BJ (cell line): ENCODE measurements around the gene FAM124A. TPM values are rescaled to one million over a fixed set of nuclear protein-coding genes. Genes with fewer than 3 reads are reported as not detected.

Source experiments
- CTCF ChIA-PET: fragments of 350-600 bp; formaldehyde crosslinking; extraction: SDS; loops from one replicate; lab custom pipeline; 2021; ENCODE audit warnings: antibody characterized with exemption, inconsistent platforms; lab: Yijun Ruan, JAX
- POLR2A ChIA-PET: fragments of 300-600 bp; sonication (Branson Sonifier 250); formaldehyde crosslinking; extraction: SDS; loops from one replicate; lab custom pipeline; 2021; ENCODE audit warnings: antibody characterized with exemption; lab: Charles Lee
- DNase-seq: peaks from one replicate; pipeline ENCODE4 v3.0.0-alpha.2; 2011; ENCODE audit warnings: low read depth
- H3K27me3 ChIP-seq: 2 replicates; pipeline ENCODE4 v1.6.0; 2011; ENCODE audit warnings: low read length; ENCODE audit not compliant: control insufficient read depth, insufficient read depth
- H3K36me3 ChIP-seq: 2 replicates; pipeline ENCODE4 v1.5.1; 2011; ENCODE audit warnings: low read length; ENCODE audit not compliant: control insufficient read depth, insufficient read depth
- H3K4me3 ChIP-seq: 2 replicates; pipeline ENCODE4 v1.5.1; 2011; ENCODE audit warnings: low read depth, mild to moderate bottlenecking, control low read depth, low read length
- CTCF ChIP-seq: IDR thresholded peaks from 2 replicates; pipeline ENCODE4 v1.5.1; 2011; ENCODE audit warnings: low read depth, mild to moderate bottlenecking, control low read depth, inconsistent platforms, low read length, moderate library complexity; ENCODE audit not compliant: insufficient read depth
- polyA plus RNA-seq: library from polyadenylated mRNA; depleted of rRNA; stranded (reverse); fragments of >200 nt; gene quantifications from 2 replicates; pipeline ENCODE4 v1.2.3, GENCODE V29; 2011

FAM124A gene
- polyA plus RNA-seq, 1 experiment, result 0.02 TPM

- H3K36me3 ChIP-seq, result no peaks in the 10 kb centered on the region
- ChIA-PET POLR2A (no interaction called here), CTCF (no interaction called here)
- DNase-seq, result no peak
- no peak overlapping the region for H3K4me3 ChIP-seq
- no peak for TF ChIP-seq CTCF
- H3K27me3 ChIP-seq, result peaks cover 5% of the 10 kb centered on the region
Measured at GRCh38 chr13:51244637-51245405, 22.6 kb downstream of the FAM124A start.

- ChIA-PET POLR2A (no interaction called here), CTCF (no interaction called here)
- no peak overlapping the region for H3K4me3 ChIP-seq
- no peak for TF ChIP-seq CTCF
- DNase-seq, result no peak
- peaks cover 5% of the 10 kb centered on the region for H3K27me3 ChIP-seq
- H3K36me3 ChIP-seq, result no peaks in the 10 kb centered on the region
Measured at GRCh38 chr13:51245583-51245982, 23.4 kb downstream of the FAM124A start.

- ChIA-PET CTCF (interaction anchor here (0.7 to 1.7 kb wide), 3 partner anchors 8 to 40 kb away, joined by 3 to 6 read pairs (median 5); no protein-coding TSS in a partner anchor), POLR2A (no interaction called here)
- H3K4me3 ChIP-seq, result no peak overlapping the region
- H3K27me3 ChIP-seq, result peaks cover 5% of the 10 kb centered on the region
- DNase-seq, result no peak
- no peaks in the 10 kb centered on the region for H3K36me3 ChIP-seq
- TF ChIP-seq CTCF, result no peak
Measured at GRCh38 chr13:51246025-51246417, 23.8 kb downstream of the FAM124A start.

- no peak for TF ChIP-seq CTCF
- peaks cover 4% of the 10 kb centered on the region for H3K27me3 ChIP-seq
- ChIA-PET CTCF (interaction anchor here (0.7 to 1.7 kb wide), 5 partner anchors 9 to 63 kb away, joined by 3 to 6 read pairs (median 3); no protein-coding TSS in a partner anchor), POLR2A (no interaction called here)
- no peak overlapping the region for H3K4me3 ChIP-seq
- H3K36me3 ChIP-seq, result no peaks in the 10 kb centered on the region
- no peak for DNase-seq
Measured at GRCh38 chr13:51246418-51247277, 24.4 kb downstream of the FAM124A start.

- POLR2A ChIA-PET, result no interaction called here
- no peak for TF ChIP-seq CTCF
- CTCF ChIA-PET, result interaction anchor here (0.7 to 1.3 kb wide), 3 partner anchors 16 to 34 kb away, joined by 3 read pairs; no protein-coding TSS in a partner anchor
- DNase-seq, result no peak
- no peak overlapping the region for H3K4me3 ChIP-seq
- peaks cover 6% of the 10 kb centered on the region for H3K27me3 ChIP-seq
- no peaks in the 10 kb centered on the region for H3K36me3 ChIP-seq
Measured at GRCh38 chr13:51249255-51249654, 27.1 kb downstream of the FAM124A start.
